Heart right ventricle (tissue), 16 donors: ENCODE measurements around the gene MLANA. TPM values are rescaled to one million over a fixed set of nuclear protein-coding genes. Genes with fewer than 3 reads are reported as not detected.

ENCODE experiments used
- ATAC-seq, 8 donors: fragments of 200-7000 bp; cut with Tn5 transposase; one replicate each; pipeline ENCODE4 v1.9.1; 2020; ENCODE audit warnings: mild to moderate bottlenecking in 8 of 8, moderate library complexity in 8 of 8, moderate number of reproducible peaks in 1 of 8
- DNase-seq, 2 donors: peaks; one replicate each; pipeline ENCODE4 v3.0.0-alpha.2; 2020
- H3K27ac ChIP-seq, 10 donors: fragments of 200-600 bp; sonication (generic) in 2 of 10; one replicate each; pipeline versions ENCODE4 v1.5.0 to v1.8.0; 2020 to 2022; ENCODE audit warnings: mild to moderate bottlenecking in 3 of 10
- H3K27me3 ChIP-seq, 7 donors: fragments of 200-600 bp; one replicate each; pipeline ENCODE4 v1.8.0; 2021 to 2022; ENCODE audit warnings: mild to moderate bottlenecking in 2 of 7
- H3K36me3 ChIP-seq, 9 donors: fragments of 200-600 bp; sonication (generic) in 1 of 9; one replicate each; pipeline versions ENCODE4 v1.5.0 to v1.8.0; 2020 to 2022; ENCODE audit warnings: mild to moderate bottlenecking in 2 of 9
- H3K4me1 ChIP-seq, 9 donors: fragments of 200-600 bp; sonication (generic) in 1 of 9; one replicate each; pipeline versions ENCODE4 v1.5.0 to v1.8.0; 2020 to 2022; ENCODE audit warnings: mild to moderate bottlenecking in 4 of 9
- H3K4me3 ChIP-seq, 10 donors: fragments of 200-600 bp; sonication (generic) in 2 of 10; one replicate each; pipeline versions ENCODE4 v1.5.0 to v1.8.0; 2020 to 2022; ENCODE audit warnings: mild to moderate bottlenecking in 7 of 10, moderate library complexity in 2 of 10
- H3K9me3 ChIP-seq, 11 donors: fragments of 200-600 bp in 10 of 11; sonication (generic) in 2 of 11; one replicate each; pipeline versions ENCODE4 v1.5.0 to v1.8.0; 2013 to 2022; ENCODE audit warnings: mild to moderate bottlenecking in 2 of 11, control low read depth in 1 of 11, moderate library complexity in 1 of 11
- CTCF ChIP-seq, 9 donors: fragments of 200-600 bp; sonication (generic) in 2 of 9; IDR thresholded peaks; one replicate each; pipeline versions ENCODE4 v1.5.0 to v1.8.0; 2021 to 2022; ENCODE audit warnings: antibody characterized with exemption in 9 of 9, mild to moderate bottlenecking in 5 of 9, moderate library complexity in 1 of 9
- WGBS, 2 donors: extraction: QIAGEN DNeasy Blood & Tissue Kit; methylation state at CpG; one replicate each; pipeline ENCODE4 v1.1.7; 2013; ENCODE audit warnings: inconsistent platforms in 1 of 2; 5-methylcytosine and 5-hydroxymethylcytosine counted together
- intact Hi-C, 10 donors: fragments of 100-400 bp; cut with DNase I; formaldehyde crosslinking; loops; one replicate each; pipeline versions ENCODE4 v1.11.1 to v1.14.2; 2022
- polyA plus RNA-seq, 2 donors: library from polyadenylated mRNA; stranded (reverse); fragments of 200-250 nt; gene quantifications; one replicate each; pipeline ENCODE4 v1.2.3, GENCODE V29; 2013
- total RNA-seq, 10 donors: library from RNA; stranded (reverse); fragmentation: NEBNext Ultra II Directional in 3 of 10; extraction: Animal tissue kit (Norgen Biotek cat#: 25700) in 3 of 10; gene quantifications; one replicate each; pipeline versions ENCODE4 v1.2.1 to v1.2.4, GENCODE V29; 2021 to 2023
- donor health status: Arrhythmogenic right ventricular cardiomyopathy.
- donor health status: ischemic (EF 13 %, LVEDD 7.1; RV severe dilation, severe dysfunction).
- donor health status: healthy with polysubstance abuse.
- donor health status: DM: no; HTN: yes; CAD: no.
- donor health status: DM: no; HTN: no; CAD: no.
- donor health status: ischemic (EF 25% LVEDD 6.9; RV normal size, moderate dysfunction).
- donor health status: ischemic (EF 25% LVEDD 5.7; RV mildly dilated, moderate dysfunction).
- donor health status: healthy.
- donor health status: DM: yes; HTN: yes; CAD: no.
- donor health status: Ischemic cardiomyopathy.
- donor health status: ischemic (EF 35%, LVEDD 5.7; RV mildly dilated, moderate dysfunction).
- donor health status: nonischemic (EF 11% LVEDD 7.7; RV severe dilation, severe dysfunction).
- donor health status: DM: yes; HTN: yes; CAD: no.
- donor health status: PGD.
- donor health status: ischemic (EF 29% LVEDD 5.4; RV normal size, mild dysfunction).
- donor health status: nonischemic (EF 23%, LVEDD 6.1; RV moderate dilation, normal function).

MLANA gene
- total and polyA plus RNA-seq, 12 donors: not detected

- Histone ChIP-seq H3K36me3 (peaks cover 0 to 38% (median 19%) of the 10 kb centered on the region in 9 donors), H3K4me1 (no peaks in the 10 kb centered on the region), H3K4me3 (no peak overlapping the region), H3K27me3 (no peaks in the 10 kb centered on the region), H3K9me3 (no peaks in the 10 kb centered on the region), H3K27ac (no peak overlapping the region)
- no peak for DNase-seq
- no peak for ATAC-seq
- intact Hi-C loops: no loop called here
- 88 to 98% methylated on average over 4 of the region's 4 CpGs for WGBS, 2 donors
- no peak for TF ChIP-seq CTCF (IDR thresholded peaks at IDR 0.05)
Observed at GRCh38 chr9:5917273-5917672, 26.6 kb downstream of the MLANA start.

GRCh38 chr9:5917888-5918287, 27.2 kb downstream of the MLANA start:
- 65 to 67% methylated on average over 3 of the region's 3 CpGs for WGBS, 2 donors
- no peaks in the 10 kb centered on the region for H3K27me3 ChIP-seq

GRCh38 chr9:5918460-5918859, 27.8 kb downstream of the MLANA start:
- no peaks in the 10 kb centered on the region for H3K9me3 ChIP-seq

More at GRCh38 chr9:5917888-5918287, 27.2 kb downstream of the MLANA start:
- peaks cover 0 to 44% (median 25%) of the 10 kb centered on the region in 9 donors for H3K36me3 ChIP-seq
- ATAC-seq (no peak), DNase-seq (no peak)
- no peak for TF ChIP-seq CTCF (IDR thresholded peaks at IDR 0.05)
- no peak overlapping the region for H3K27ac ChIP-seq
- H3K4me3 ChIP-seq: no peak overlapping the region
- H3K9me3 ChIP-seq: no peaks in the 10 kb centered on the region
- intact Hi-C loops: no loop called here
- H3K4me1 ChIP-seq: no peaks in the 10 kb centered on the region

GRCh38 chr9:5920860-5921328, 30.2 kb downstream of the MLANA start:
- DNase-seq (no peak), ATAC-seq (no peak)
- 95 to 97% methylated on average over 2 of the region's 2 CpGs for WGBS, 2 donors
- H3K36me3 ChIP-seq: peaks cover 0 to 74% (median 42%) of the 10 kb centered on the region in 9 donors
- intact Hi-C loops: no loop called here
- H3K4me3 ChIP-seq: no peak overlapping the region
- no peaks in the 10 kb centered on the region for H3K27me3 ChIP-seq
- TF ChIP-seq CTCF (IDR thresholded peaks at IDR 0.05): no peak
- H3K27ac ChIP-seq: no peak overlapping the region
- no peaks in the 10 kb centered on the region for H3K9me3 ChIP-seq
- H3K4me1 ChIP-seq: no peaks in the 10 kb centered on the region

More at GRCh38 chr9:5918460-5918859, 27.8 kb downstream of the MLANA start:
- no peak for DNase-seq
- Histone ChIP-seq H3K4me3 (no peak overlapping the region), H3K36me3 (peaks cover 0 to 50% (median 30%) of the 10 kb centered on the region in 9 donors), H3K27ac (no peak overlapping the region), H3K27me3 (no peaks in the 10 kb centered on the region), H3K4me1 (no peaks in the 10 kb centered on the region)
- WGBS, 2 donors: 92 to 95% methylated on average over 3 of the region's 3 CpGs
- intact Hi-C loops: no loop called here
- TF ChIP-seq CTCF (IDR thresholded peaks at IDR 0.05): no peak
- ATAC-seq: no peak
